Measurements from ENCODE around the gene KLHL29.

GRCh38 chr2:23594460-23594825 lies 209.5 kb downstream of the KLHL29 start:
- no peak for TF ChIP-seq CTCF (conservative IDR thresholded peaks at IDR 0.05; ENCODE audit: low read length)
- TF ChIP-seq EZH2phosphoT487 (IDR thresholded peaks at IDR 0.05; ENCODE audit: borderline replicate concordance, low read depth, low read length) = no peak

All from OCI-LY7 (cell line).